Inferior parietal cortex (tissue), 1 donor: ENCODE data around the gene PGAP3.
"Not testable (repeated sequence)": the region's sequence is repeated elsewhere in the genome, so short reads cannot be mapped to it uniquely, and the experiment has no call there.

Source experiments
- DNase-seq: peaks from one replicate; pipeline ENCODE4 v3.0.0-alpha.2; 2016; ENCODE audit errors: extremely low spot score

PGAP3 gene

GRCh38 chr17:39715375-39716072 lies 27.7 kb upstream of the PGAP3 start:
- no peak for DNase-seq

- DNase-seq: no peak
Measured at GRCh38 chr17:39714234-39714633, 26.4 kb upstream of the PGAP3 start.

DNA sequence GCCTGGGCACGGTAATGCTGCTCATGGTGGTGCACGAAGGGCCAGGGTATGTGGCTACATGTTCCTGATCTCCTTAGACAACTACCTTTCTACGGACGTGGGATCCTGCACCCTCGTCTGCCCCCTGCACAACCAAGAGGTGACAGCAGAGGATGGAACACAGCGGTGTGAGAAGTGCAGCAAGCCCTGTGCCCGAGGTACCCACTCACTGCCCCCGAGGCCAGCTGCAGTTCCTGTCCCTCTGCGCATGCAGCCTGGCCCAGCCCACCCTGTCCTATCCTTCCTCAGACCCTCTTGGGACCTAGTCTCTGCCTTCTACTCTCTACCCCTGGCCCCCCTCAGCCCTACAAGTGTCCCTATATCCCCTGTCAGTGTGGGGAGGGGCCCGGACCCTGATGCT lies 24.0 kb upstream of the PGAP3 start:
- DNase-seq: no peak

GRCh38 chr17:39711071-39711470 lies 23.2 kb upstream of the PGAP3 start:
- not testable (repeated sequence) for DNase-seq

GRCh38 chr17:39709998-39710964 lies 22.4 kb upstream of the PGAP3 start:
- DNase-seq: no peak

DNA sequence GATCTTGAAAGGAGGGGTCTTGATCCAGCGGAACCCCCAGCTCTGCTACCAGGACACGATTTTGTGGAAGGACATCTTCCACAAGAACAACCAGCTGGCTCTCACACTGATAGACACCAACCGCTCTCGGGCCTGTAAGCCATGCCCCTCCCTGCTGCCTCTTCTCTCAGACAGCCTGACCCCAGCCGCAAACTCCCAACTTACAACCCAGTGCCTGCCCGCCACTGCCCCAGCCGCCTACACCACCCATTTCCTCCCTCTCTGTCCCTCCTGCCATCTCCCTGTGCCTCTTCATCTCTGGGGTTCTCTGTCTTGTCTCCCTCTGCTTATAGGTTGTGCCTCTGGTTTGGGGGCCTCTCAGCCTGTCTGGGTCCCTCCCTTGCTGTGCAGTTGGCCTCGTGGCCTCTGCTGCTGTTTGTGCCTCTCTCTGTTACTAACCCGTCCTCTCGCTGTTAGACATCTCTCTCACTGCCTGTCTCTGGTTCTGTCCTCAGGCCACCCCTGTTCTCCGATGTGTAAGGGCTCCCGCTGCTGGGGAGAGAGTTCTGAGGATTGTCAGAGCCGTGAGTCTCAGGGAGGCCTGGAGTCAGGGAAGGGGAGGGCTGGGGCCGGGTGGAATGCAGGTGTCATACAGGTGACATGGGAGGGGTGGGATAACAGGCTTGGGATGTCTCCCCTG lies 21.6 kb upstream of the PGAP3 start:
- no peak for DNase-seq

GRCh38 chr17:39706921-39707337 lies 19.1 kb upstream of the PGAP3 start:
- DNase-seq: no peak

GRCh38 chr17:39706383-39706782 lies 18.5 kb upstream of the PGAP3 start:
- no peak for DNase-seq

DNA sequence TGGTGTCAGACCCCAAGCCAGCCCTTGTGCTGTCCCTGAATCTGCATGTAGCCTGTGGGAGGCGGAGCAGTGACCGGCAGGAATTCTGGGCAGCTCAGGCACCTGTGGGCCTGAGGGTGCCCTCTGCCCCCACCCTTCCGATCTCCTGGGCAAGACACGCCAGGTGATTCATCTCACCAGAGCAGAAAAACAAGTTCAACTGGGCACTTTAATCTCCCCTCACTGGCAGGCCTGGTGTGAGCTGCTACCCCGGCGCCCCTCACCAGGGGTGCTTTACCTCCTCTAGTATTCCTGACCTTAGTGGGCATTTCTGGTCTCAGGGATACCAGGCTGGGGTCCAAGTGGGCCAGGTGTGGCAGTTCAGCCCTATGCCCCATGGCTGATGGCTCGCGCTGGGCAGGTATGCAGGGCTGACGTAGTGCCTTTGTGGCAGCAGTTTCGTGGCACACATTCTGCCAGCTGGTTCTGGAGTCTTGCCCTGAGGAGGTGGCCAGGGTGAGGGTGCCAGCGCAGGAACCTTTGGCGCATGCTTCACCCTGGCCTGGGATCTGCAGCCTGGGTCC lies 18.0 kb upstream of the PGAP3 start:
- no peak for DNase-seq

GRCh38 chr17:39704821-39705551 lies 17.1 kb upstream of the PGAP3 start:
- no peak for DNase-seq

DNA sequence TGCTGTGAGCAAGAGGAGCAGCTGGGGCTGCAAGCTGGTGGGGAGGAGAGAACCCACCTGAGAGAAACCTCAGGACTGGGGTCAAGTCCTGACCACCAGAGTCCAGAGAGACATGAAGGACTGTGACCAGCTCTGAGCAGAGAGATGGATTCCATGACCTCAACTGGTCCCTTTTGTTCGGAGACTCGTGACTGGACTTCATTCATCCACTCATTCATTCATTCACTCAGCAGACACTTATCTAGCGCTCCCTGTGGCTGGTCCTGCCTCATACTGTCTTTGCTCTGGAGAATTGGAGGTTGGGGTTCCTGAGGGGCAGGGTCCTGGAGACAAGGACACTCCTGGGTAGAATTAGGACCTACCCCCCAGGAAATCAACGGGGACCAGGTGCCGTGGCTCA lies 16.1 kb upstream of the PGAP3 start:
- DNase-seq: no peak

GRCh38 chr17:39702901-39703893 lies 15.3 kb upstream of the PGAP3 start:
- no peak for DNase-seq

DNA sequence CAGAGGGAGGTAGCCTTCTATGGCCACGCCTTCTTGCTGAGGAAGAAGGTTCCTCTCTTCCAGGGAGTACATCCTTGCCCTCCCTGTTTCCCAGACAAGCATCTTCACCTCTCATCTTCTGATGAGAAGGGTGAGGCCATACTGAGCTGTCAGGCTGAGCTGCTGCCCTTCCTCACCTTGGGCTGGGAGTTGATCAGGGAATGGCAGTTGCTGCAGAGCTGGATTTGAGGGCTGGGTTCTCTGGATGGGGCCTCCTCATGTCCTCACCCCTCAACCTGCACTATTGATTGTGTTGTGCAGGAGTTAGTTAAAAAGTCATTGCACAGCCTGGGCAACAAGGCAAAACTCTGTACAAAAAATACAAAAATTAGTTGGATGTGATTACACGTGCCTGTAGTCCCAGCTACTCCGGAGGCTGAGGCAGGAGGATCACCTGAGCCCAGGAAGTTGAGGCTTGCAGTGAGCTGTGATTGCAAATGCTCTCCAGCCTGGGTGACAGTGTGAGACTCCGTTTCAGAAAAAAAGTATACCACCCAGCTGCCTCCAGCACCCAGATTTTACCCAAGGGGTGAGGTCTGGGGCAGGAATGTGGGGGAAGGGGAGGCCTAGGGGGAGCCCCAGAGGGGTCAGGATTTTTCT lies 14.0 kb upstream of the PGAP3 start:
- DNase-seq: no peak

- DNase-seq: no peak
Measured at GRCh38 chr17:39701012-39701783, 13.3 kb upstream of the PGAP3 start.

GRCh38 chr17:39700148-39700987 lies 12.5 kb upstream of the PGAP3 start:
- no peak for DNase-seq

DNA sequence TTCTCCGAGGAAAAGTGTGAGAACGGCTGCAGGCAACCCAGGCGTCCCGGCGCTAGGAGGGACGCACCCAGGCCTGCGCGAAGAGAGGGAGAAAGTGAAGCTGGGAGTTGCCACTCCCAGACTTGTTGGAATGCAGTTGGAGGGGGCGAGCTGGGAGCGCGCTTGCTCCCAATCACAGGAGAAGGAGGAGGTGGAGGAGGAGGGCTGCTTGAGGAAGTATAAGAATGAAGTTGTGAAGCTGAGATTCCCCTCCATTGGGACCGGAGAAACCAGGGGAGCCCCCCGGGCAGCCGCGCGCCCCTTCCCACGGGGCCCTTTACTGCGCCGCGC lies 11.9 kb upstream of the PGAP3 start, which contains the start of gene ERBB2:
ERBB2 (plus strand) TSS at position 247 of the 330 bp plus-strand sequence. CDS start 175 bp downstream, outside the sequence.
- DNase-seq: no peak

GRCh38 chr17:39699157-39699817 lies 11.4 kb upstream of the PGAP3 start:
- DNase-seq: not testable (repeated sequence)
